Thymus (tissue), 11 donors: ENCODE results near the gene PRRC2B. TPM values are rescaled to one million over a fixed set of nuclear protein-coding genes. Genes with fewer than 3 reads are reported as not detected.
A peak's percentile ranks its signal among the peaks of the same experiment; 100 is the strongest.

Source experiments
- DNase-seq, 9 donors: peaks; one replicate each; pipeline ENCODE4 v3.0.0-alpha.2; 2013; ENCODE audit warnings: low spot score in 9 of 9, low read depth in 6 of 9, missing footprints in 1 of 9
- H3K27ac ChIP-seq, 2 donors: one replicate each; pipeline ENCODE4 v1.5.1; 2013; ENCODE audit warnings: control low read depth in 1 of 2, low read depth in 1 of 2, low read length in 1 of 2, mild to moderate bottlenecking in 1 of 2, moderate library complexity in 1 of 2
- H3K27me3 ChIP-seq, 2 donors: one replicate each; pipeline ENCODE4 v1.5.1; 2013; ENCODE audit warnings: low read length in 1 of 2; ENCODE audit not compliant: control insufficient read depth in 2 of 2, insufficient read depth in 1 of 2
- H3K36me3 ChIP-seq, 2 donors: one replicate each; pipeline ENCODE4 v1.5.1; 2013; ENCODE audit warnings: low read length in 1 of 2, mild to moderate bottlenecking in 1 of 2, moderate library complexity in 1 of 2; ENCODE audit not compliant: control insufficient read depth in 2 of 2, insufficient read depth in 2 of 2
- H3K4me1 ChIP-seq, 2 donors: one replicate each; pipeline ENCODE4 v1.5.1; 2013; ENCODE audit warnings: low read length in 2 of 2; ENCODE audit not compliant: control insufficient read depth in 2 of 2, insufficient read depth in 2 of 2
- H3K4me3 ChIP-seq, 2 donors: one replicate each; pipeline ENCODE4 v1.5.1; 2013; ENCODE audit warnings: low read length in 2 of 2, control low read depth in 1 of 2, mild to moderate bottlenecking in 1 of 2
- H3K9me3 ChIP-seq, 2 donors: one replicate each; pipeline ENCODE4 v1.5.1; 2013; ENCODE audit warnings: low read length in 1 of 2, mild to moderate bottlenecking in 1 of 2; ENCODE audit not compliant: control insufficient read depth in 2 of 2, insufficient read depth in 1 of 2
- WGBS: extraction: QIAGEN DNeasy Blood & Tissue Kit; methylation state at CpG from one replicate; pipeline ENCODE4 v1.1.7; 2013; 5-methylcytosine and 5-hydroxymethylcytosine counted together
- polyA plus RNA-seq: library from polyadenylated mRNA; stranded (reverse); fragments of 200-250 nt; gene quantifications from one replicate; pipeline ENCODE4 v1.2.3, GENCODE V29; 2013
- total RNA-seq: library from RNA; stranded (reverse); fragments of 120-200 nt; gene quantifications from one replicate; pipeline ENCODE4 v1.2.4, GENCODE V29; 2013
- donor health status: healthy.

PRRC2B gene
- total and polyA plus RNA-seq, 2 donors, result 23.0 to 73.5 TPM

DNA sequence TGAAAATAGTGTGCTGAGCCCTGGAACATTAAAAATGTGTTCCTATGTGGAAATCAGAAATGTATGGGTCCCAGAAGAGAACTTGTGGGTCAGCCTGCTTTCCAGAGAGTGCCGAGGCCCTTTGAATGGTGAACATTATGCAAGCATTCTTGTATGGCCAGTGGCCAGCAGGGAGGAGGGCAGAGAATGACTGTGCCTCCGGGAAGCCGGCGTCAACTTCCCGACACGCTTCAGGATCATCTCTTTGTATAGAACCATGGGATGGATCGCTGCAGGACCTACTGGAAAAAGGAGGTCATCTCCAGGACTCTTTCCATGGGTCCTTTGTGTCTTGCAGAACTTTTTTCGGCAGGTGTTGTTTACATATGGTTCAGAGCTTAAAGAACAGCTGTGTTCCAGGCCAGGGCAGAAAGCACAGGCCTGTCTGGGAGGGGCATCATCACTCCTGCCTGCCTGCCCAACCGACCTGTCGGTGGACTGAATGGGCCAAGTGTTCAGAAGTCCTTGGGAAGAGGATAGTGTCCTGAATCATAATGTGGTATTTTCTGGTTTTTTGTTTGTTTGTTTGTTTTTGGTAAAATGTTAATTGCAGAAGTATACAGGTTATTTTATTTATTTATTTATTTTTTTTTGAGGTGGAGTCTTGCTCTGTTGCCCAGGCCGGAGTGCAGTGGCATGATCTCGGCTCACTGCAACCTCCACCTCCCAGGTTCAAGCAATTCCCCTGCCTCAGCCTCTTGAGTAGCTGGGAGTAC, 9.0 kb downstream of the PRRC2B start:
- Histone ChIP-seq H3K27me3 (no peaks in the 10 kb centered on the region), H3K27ac (peak overlapping the region in 1 of 2 donors; percentile 33), H3K9me3 (peaks cover 0 to 7% of the 10 kb centered on the region in 2 donors), H3K36me3 (peaks cover 0 to 3% of the 10 kb centered on the region in 2 donors), H3K4me1 (peaks cover 49 to 81% of the 10 kb centered on the region in 2 donors), H3K4me3 (no peak overlapping the region)
- DNase-seq, result no peak
- WGBS, result 90% methylated on average over 12 of the region's 12 CpGs

DNA sequence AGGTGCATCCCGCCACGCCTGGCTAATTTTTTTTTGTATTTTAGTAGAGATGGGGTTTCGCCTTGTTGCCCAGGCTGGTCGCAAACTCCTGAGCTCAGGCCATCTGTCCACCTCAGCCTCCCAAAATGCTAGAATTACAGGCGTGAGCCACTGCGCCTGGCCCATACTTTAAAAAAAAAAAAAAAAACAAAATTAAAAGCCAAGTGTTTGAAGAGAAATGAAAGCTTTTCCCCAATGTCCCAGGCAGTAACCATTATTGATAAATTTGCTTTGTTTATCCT, 9.5 kb downstream of the PRRC2B start:
- peaks cover 0 to 3% of the 10 kb centered on the region in 2 donors for H3K36me3 ChIP-seq
- no peak overlapping the region for H3K4me3 ChIP-seq
- whole genome bisulfite sequencing, result 97% methylated on average over 6 of the region's 6 CpGs
- no peak overlapping the region for H3K27ac ChIP-seq
- no peaks in the 10 kb centered on the region for H3K27me3 ChIP-seq
- H3K4me1 ChIP-seq, result peaks cover 48 to 79% of the 10 kb centered on the region in 2 donors
- no peak for DNase-seq
- peaks cover 0 to 7% of the 10 kb centered on the region in 2 donors for H3K9me3 ChIP-seq

DNA sequence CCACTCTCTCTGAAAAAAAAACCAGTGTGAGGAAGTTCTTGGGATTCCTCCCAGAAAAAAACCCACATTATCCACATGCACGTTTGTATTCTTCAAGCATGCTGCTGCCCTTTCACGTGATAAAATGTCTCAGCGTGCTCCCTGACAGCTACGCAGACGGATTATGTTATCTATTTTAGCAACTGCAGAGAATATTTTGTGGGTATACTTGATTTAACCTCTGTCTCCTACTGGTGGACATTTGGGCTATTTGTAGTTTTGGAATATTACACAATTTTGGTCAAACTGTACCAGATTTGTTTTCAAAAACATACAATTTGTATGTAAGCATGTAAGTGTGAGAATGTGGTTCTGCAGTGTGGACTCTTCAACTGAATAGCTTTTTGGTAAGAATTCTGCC, 10.7 kb downstream of the PRRC2B start:
- no peak for DNase-seq
- H3K4me1 ChIP-seq, result peaks cover 50 to 78% of the 10 kb centered on the region in 2 donors
- peak overlapping the region; percentile 20 to 94 for H3K27ac ChIP-seq
- peaks cover 0 to 7% of the 10 kb centered on the region in 2 donors for H3K9me3 ChIP-seq
- H3K4me3 ChIP-seq, result no peak overlapping the region
- WGBS, result 79% methylated on average over 5 of the region's 5 CpGs
- no peaks in the 10 kb centered on the region for H3K27me3 ChIP-seq
- H3K36me3 ChIP-seq, result peaks cover 0 to 3% of the 10 kb centered on the region in 2 donors

- Histone ChIP-seq H3K4me3 (no peak overlapping the region), H3K27ac (peak overlapping the region; percentile 62 to 94), H3K4me1 (peaks cover 52 to 78% of the 10 kb centered on the region in 2 donors), H3K27me3 (no peaks in the 10 kb centered on the region), H3K36me3 (peaks cover 0 to 3% of the 10 kb centered on the region in 2 donors), H3K9me3 (peaks cover 0 to 7% of the 10 kb centered on the region in 2 donors)
- 93% methylated on average over 7 of the region's 7 CpGs for WGBS
- no peak for DNase-seq
These were observed 11.1 kb downstream of the PRRC2B start for GRCh38 chr9:131404987-131405386.

DNA sequence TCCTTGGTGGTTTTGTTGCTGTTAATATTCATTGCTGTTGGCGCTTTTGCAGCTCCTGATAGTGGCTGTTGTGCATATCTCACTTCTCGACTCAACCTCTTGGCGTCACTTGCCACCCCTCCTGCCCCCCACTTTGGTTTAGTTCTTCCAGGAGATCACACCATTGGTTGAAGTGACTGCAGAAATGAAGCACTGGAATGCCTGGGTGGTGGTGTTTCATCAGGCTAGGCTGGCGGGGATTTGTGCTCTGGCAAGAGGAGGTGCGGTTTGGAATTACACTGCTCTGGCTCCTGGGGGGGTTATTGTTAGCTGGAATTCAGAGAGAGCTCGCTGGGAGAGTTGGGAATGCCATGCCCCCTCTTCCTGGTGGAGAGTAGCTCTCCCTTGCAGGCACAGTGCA, 11.5 kb downstream of the PRRC2B start:
- peaks cover 55 to 81% of the 10 kb centered on the region in 2 donors for H3K4me1 ChIP-seq
- H3K9me3 ChIP-seq, result peaks cover 0 to 7% of the 10 kb centered on the region in 2 donors
- H3K4me3 ChIP-seq, result no peak overlapping the region
- no peaks in the 10 kb centered on the region for H3K27me3 ChIP-seq
- peaks cover 3% of the 10 kb centered on the region in 2 donors for H3K36me3 ChIP-seq
- WGBS, result 88% methylated on average over 6 of the region's 6 CpGs
- DNase-seq, result no peak
- peak overlapping the region; percentile 69 to 94 for H3K27ac ChIP-seq

DNA sequence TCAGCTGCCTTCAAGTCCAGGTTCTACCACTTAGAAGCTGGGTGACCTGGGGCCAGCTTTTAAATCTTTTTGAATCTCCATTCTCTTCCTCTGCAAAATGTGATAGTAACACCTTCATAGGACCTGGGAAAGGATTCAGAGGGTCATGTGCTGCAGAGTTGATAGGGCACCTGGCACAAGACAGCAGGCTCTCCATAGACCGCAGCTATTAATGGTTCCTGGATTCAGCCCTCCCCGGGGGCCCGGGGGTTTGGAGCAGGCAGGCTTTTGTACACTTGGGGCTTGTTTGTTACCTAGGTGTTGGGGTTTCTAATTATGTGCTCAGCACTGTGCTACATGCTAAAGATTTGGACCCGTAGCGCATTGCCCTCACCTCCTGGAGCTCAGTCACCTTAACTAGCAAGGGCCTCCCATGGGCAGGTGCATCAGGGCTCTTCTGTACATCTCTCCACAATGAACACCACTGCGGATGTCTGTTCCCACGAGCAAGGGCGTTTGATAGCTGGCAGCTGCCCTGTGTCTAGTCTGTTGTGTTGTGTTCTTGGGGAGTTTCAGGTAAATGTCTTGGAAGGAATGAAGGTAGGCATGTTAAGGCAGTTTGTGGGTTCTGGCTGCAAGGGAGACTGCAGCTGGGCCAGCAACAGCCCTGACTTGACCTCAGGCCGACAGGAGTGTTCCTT, 12.1 kb downstream of the PRRC2B start:
- 46% methylated on average over 9 of the region's 9 CpGs for WGBS
- Histone ChIP-seq H3K36me3 (peaks cover 3% of the 10 kb centered on the region in 2 donors), H3K4me3 (peak overlapping the region in 1 of 2 donors; percentile 17), H3K27me3 (no peaks in the 10 kb centered on the region), H3K9me3 (peaks cover 0 to 7% of the 10 kb centered on the region in 2 donors), H3K27ac (peak overlapping the region; percentile 71 to 94), H3K4me1 (peaks cover 55 to 78% of the 10 kb centered on the region in 2 donors)
- peak in 3 of 9 donors; percentile 49 to 67 (median 59) for DNase-seq

DNA sequence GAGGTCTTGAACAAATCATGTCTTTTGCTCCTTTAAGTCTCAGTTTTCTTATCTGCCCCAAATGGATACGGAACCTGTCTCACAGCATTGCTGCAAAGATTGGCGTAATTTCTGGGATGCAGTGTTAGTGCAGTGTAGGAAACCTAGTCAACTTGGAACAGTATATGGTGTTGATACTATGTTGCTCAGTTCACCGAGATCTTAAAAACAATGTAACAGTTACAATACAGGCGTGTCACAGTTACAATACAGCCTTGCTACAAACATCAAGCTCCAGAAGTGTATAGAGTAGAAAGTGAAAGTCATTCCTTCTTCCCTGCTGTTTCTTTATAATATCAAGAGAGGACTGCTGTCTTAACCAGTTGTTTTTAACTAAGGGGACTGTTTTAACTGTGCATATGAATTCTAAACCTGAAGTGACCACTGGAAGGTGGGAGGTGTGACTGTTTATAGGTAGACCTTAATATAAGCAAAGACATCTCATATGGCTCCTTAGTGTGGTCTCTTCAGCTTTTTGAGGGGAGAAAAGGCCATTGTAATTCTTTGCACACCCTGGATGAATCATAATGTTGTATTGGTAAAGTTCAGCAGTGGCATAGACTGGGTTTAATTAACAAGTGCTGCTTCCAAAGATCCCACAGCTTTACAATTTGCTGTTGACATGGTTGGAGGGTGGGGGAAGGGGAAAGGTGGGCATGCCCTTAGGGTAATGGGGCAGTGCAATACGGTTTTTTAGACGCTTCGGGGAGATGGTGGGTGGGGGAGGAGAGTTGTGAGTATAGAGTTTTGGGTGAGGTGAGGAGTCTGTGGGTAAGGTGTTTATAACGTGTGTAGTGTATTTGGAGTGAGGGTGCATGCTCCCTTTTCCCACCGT, 12.9 kb downstream of the PRRC2B start:
- no peaks in the 10 kb centered on the region for H3K27me3 ChIP-seq
- peaks cover 3% of the 10 kb centered on the region in 2 donors for H3K36me3 ChIP-seq
- 66% methylated on average over 9 of the region's 9 CpGs for WGBS
- H3K9me3 ChIP-seq, result peaks cover 0 to 7% of the 10 kb centered on the region in 2 donors
- peak overlapping the region in 1 of 2 donors; percentile 17 for H3K4me3 ChIP-seq
- H3K4me1 ChIP-seq, result peaks cover 55 to 80% of the 10 kb centered on the region in 2 donors
- DNase-seq, result peak in 1 of 9 donors; percentile 47
- peak overlapping the region; percentile 73 to 94 for H3K27ac ChIP-seq

GRCh38 chr9:131407717-131408195, 13.9 kb downstream of the PRRC2B start:
- 71% methylated on average over 13 of the region's 13 CpGs for WGBS
- Histone ChIP-seq H3K9me3 (peaks cover 0 to 7% of the 10 kb centered on the region in 2 donors), H3K27ac (peak overlapping the region; percentile 36 to 94), H3K4me3 (no peak overlapping the region), H3K27me3 (no peaks in the 10 kb centered on the region), H3K36me3 (peaks cover 3 to 4% of the 10 kb centered on the region in 2 donors), H3K4me1 (peaks cover 51 to 77% of the 10 kb centered on the region in 2 donors)
- DNase-seq, result no peak
